B cell (primary cell): ENCODE data around the gene HES5. TPM values are rescaled to one million over a fixed set of nuclear protein-coding genes. Genes with fewer than 3 reads are reported as not detected.

Source experiments
- ATAC-seq: fragments of 200-7000 bp; cut with Tn5 transposase; one replicate; pipeline ENCODE4 v1.10.0; 2021; ENCODE audit warnings: low read depth, mild to moderate bottlenecking, moderate number of reproducible peaks, moderate library complexity
- CTCF ChIA-PET: fragments of 350-600 bp; sonication (Branson Sonifier 250); formaldehyde crosslinking; loops from one replicate; lab custom pipeline; 2021; ENCODE audit warnings: antibody characterized with exemption, inconsistent platforms; lab: Charles Lee
- POLR2A ChIA-PET: fragments of 350-600 bp; sonication (Branson Sonifier 250); formaldehyde crosslinking; loops from one replicate; lab custom pipeline; 2021; ENCODE audit warnings: antibody characterized with exemption; lab: Charles Lee
- DNase-seq: peaks from one replicate; pipeline ENCODE4 v3.0.0; 2013
- H2AFZ ChIP-seq: 2 replicates; pipeline ENCODE4 v1.6.1; 2012; ENCODE audit warnings: mild to moderate bottlenecking, low read depth, low read length; ENCODE audit not compliant: insufficient read depth, poor library complexity, severe bottlenecking
- H3K27ac ChIP-seq, 2 donors: 1 replicate in 1 of 2; 2 replicates in 1 of 2; pipeline ENCODE4 v1.5.1; 2012 to 2013; ENCODE audit warnings: low read length in 2 of 2, mild to moderate bottlenecking in 2 of 2, moderate library complexity in 1 of 2
- H3K27me3 ChIP-seq, 4 experiments: fragments of 200-600 bp in 1 of 4; sonication (generic) in 1 of 4; replicated peaks in 1 of 4; 1 replicate in 2 of 4; 2 replicates in 2 of 4; pipeline versions ENCODE4 v1.6.1 to v1.7.0; 2013 to 2016; ENCODE audit warnings: low read length in 3 of 4, mild to moderate bottlenecking in 2 of 4, mixed read lengths in 1 of 4, moderate library complexity in 1 of 4; ENCODE audit not compliant: insufficient read depth in 4 of 4, control insufficient read depth in 3 of 4; ENCODE audit errors: control extremely low read depth in 1 of 4
- H3K36me3 ChIP-seq, 2 experiments: replicated peaks in 1 of 2; 1 replicate in 1 of 2; 2 replicates in 1 of 2; pipeline versions ENCODE4 v1.6.1 to v1.7.1; 2013; ENCODE audit warnings: low read length in 1 of 2; ENCODE audit not compliant: insufficient read depth in 2 of 2, control insufficient read depth in 1 of 2; ENCODE audit errors: control extremely low read depth in 1 of 2, extremely low read depth in 1 of 2
- H3K4me1 ChIP-seq, 2 donors: fragments of 200-600 bp in 1 of 2; sonication (generic) in 1 of 2; 1 replicate in 1 of 2; 2 replicates in 1 of 2; pipeline versions ENCODE4 v1.5.1 to v1.6.1; 2013 to 2017; ENCODE audit warnings: low read length in 2 of 2; ENCODE audit not compliant: control insufficient read depth in 2 of 2, insufficient read depth in 2 of 2
- H3K4me2 ChIP-seq: replicated peaks from 2 replicates; pipeline ENCODE3; 2012; ENCODE audit warnings: mild to moderate bottlenecking, low read depth, low read length; ENCODE audit not compliant: poor library complexity, severe bottlenecking
- H3K4me3 ChIP-seq, 5 experiments: fragments of 200-600 bp in 1 of 5; sonication (generic) in 1 of 5; 1 replicate in 3 of 5; 2 replicates in 2 of 5; pipeline versions ENCODE4 v1.5.1 to v1.7.0; 2011 to 2016; ENCODE audit warnings: low read length in 4 of 5, mild to moderate bottlenecking in 4 of 5, low read depth in 2 of 5, control low read depth in 1 of 5, moderate library complexity in 1 of 5; ENCODE audit not compliant: insufficient read depth in 1 of 5; ENCODE audit errors: control extremely low read depth in 1 of 5, extremely low read depth in 1 of 5
- H3K79me2 ChIP-seq: fragments of 200-600 bp; sonication (generic); one replicate; pipeline ENCODE4 v1.6.0; 2016; ENCODE audit warnings: low read length; ENCODE audit not compliant: control insufficient read depth, insufficient read depth
- H3K9ac ChIP-seq: fragments of 200-600 bp; sonication (generic); 2 replicates; pipeline ENCODE4 v1.6.1; 2017; ENCODE audit warnings: mild to moderate bottlenecking, low read length, moderate library complexity
- H3K9me3 ChIP-seq, 3 donors: one replicate each; pipeline versions ENCODE4 v1.6.1 to v1.7.1; 2013; ENCODE audit warnings: low read length in 2 of 3; ENCODE audit not compliant: control insufficient read depth in 2 of 3, insufficient read depth in 1 of 3; ENCODE audit errors: control extremely low read depth in 1 of 3
- H4K20me1 ChIP-seq: 2 replicates; pipeline ENCODE4 v1.6.0; 2012; ENCODE audit warnings: mild to moderate bottlenecking, low read length; ENCODE audit not compliant: insufficient read depth, control insufficient read depth, poor library complexity, severe bottlenecking
- H3K27ac Mint-ChIP-seq: one replicate; pipeline ENCODE4 v1.8.0; 2021; ENCODE audit warnings: mixed read lengths
- H3K27me3 Mint-ChIP-seq: one replicate; pipeline ENCODE4 v1.8.0; 2021; ENCODE audit warnings: mixed read lengths
- H3K4me1 Mint-ChIP-seq: one replicate; pipeline ENCODE4 v1.8.0; 2021; ENCODE audit warnings: mixed read lengths
- H3K4me3 Mint-ChIP-seq: one replicate; pipeline ENCODE4 v1.8.0; 2021; ENCODE audit warnings: mixed read lengths
- H3K9me3 Mint-ChIP-seq: one replicate; pipeline ENCODE4 v1.8.0; 2022; ENCODE audit warnings: mixed read lengths; ENCODE audit not compliant: insufficient read depth
- CTCF ChIP-seq: fragments of 200-600 bp; IDR thresholded peaks from one replicate; pipeline ENCODE4 v1.8.0; 2022; ENCODE audit warnings: antibody characterized with exemption, mild to moderate bottlenecking
- EZH2 ChIP-seq: IDR thresholded peaks from 2 replicates; pipeline ENCODE4 v1.6.1; 2012; ENCODE audit warnings: borderline replicate concordance, low read depth, mild to moderate bottlenecking, moderate library complexity, low read length; ENCODE audit not compliant: insufficient read depth, poor library complexity, severe bottlenecking
- WGBS: methylation state at CpG from one replicate; pipeline ENCODE4 v1.1.5; 2013; ENCODE audit warnings: missing lambda C conversion rate; ENCODE audit not compliant: insufficient coverage; 5-methylcytosine and 5-hydroxymethylcytosine counted together
- intact Hi-C: fragments of 100-400 bp; cut with micrococcal nuclease; formaldehyde crosslinking; loops from one replicate; pipeline ENCODE4 v1.10.0; 2022
- polyA plus RNA-seq: library from polyadenylated mRNA; depleted of rRNA; stranded (reverse); fragments of >200 nt; gene quantifications from 2 replicates; pipeline ENCODE4 v1.2.3, GENCODE V29; 2012
- total RNA-seq, 2 donors: library from RNA; stranded (reverse); fragments of 120-200 nt in 1 of 2; gene quantifications; 1 replicate in 1 of 2; 2 replicates in 1 of 2; pipeline versions ENCODE4 v1.2.3 to v1.2.4, GENCODE V29; 2013 to 2022

Gene HES5
- total and polyA plus RNA-seq, 2 donors (not counting 1 experiment from before 2014, with no cell fraction given), result not detected

GRCh38 chr1:2520806-2521205 is 9.3 kb downstream of the HES5 start:
- TF ChIP-seq CTCF, result no peak
- TF ChIP-seq EZH2, result no peak
- no peak overlapping the region for H3K4me3 ChIP-seq
- H3K79me2 ChIP-seq, result peaks cover 76% of the 10 kb centered on the region
- H3K4me2 ChIP-seq, result no peak overlapping the region
- H3K9ac ChIP-seq, result no peak overlapping the region
- ChIA-PET POLR2A (interaction anchor here (0.6 kb wide), 1 partner anchor 1021 kb away, joined by 3 read pairs; no protein-coding TSS in a partner anchor), CTCF (no interaction called here)
- DNase-seq (no peak), ATAC-seq (no peak)
- H2AFZ ChIP-seq, result no peak overlapping the region
- intact Hi-C loops, result no loop called here
- no peak overlapping the region for H3K4me3 Mint-ChIP-seq
- H3K9me3 ChIP-seq, result no peaks in the 10 kb centered on the region
- 99% methylated on average over 20 of the region's 21 CpGs for WGBS
- peaks cover 98% of the 10 kb centered on the region for H4K20me1 ChIP-seq
- H3K27ac Mint-ChIP-seq, result no peak overlapping the region
- peaks cover 19 to 22% of the 10 kb centered on the region in 2 donors for H3K4me1 ChIP-seq
- no peaks in the 10 kb centered on the region for H3K9me3 Mint-ChIP-seq
- no peaks in the 10 kb centered on the region for H3K27me3 Mint-ChIP-seq
- H3K36me3 ChIP-seq, result peaks cover 0 to 52% of the 10 kb centered on the region in 2 experiments
- no peaks in the 10 kb centered on the region for H3K27me3 ChIP-seq
- no peak overlapping the region for H3K27ac ChIP-seq
- peaks cover 23% of the 10 kb centered on the region for H3K4me1 Mint-ChIP-seq

GRCh38 chr1:2520206-2520605 is 9.9 kb downstream of the HES5 start:
- no peaks in the 10 kb centered on the region for H3K9me3 Mint-ChIP-seq
- no peak overlapping the region for H2AFZ ChIP-seq
- peaks cover 14 to 16% of the 10 kb centered on the region in 2 donors for H3K4me1 ChIP-seq
- intact Hi-C loops, result no loop called here
- peaks cover 0 to 57% of the 10 kb centered on the region in 2 experiments for H3K36me3 ChIP-seq
- no peak overlapping the region for H3K4me3 Mint-ChIP-seq
- no peak overlapping the region for H3K27ac Mint-ChIP-seq
- H3K79me2 ChIP-seq, result peaks cover 71% of the 10 kb centered on the region
- H3K4me3 ChIP-seq, result no peak overlapping the region
- peaks cover 98% of the 10 kb centered on the region for H4K20me1 ChIP-seq
- CTCF ChIA-PET, result interaction anchor here (1.0 kb wide), 1 partner anchor 267 kb away, joined by 3 read pairs; no protein-coding TSS in a partner anchor
- H3K27ac ChIP-seq, result no peak overlapping the region
- H3K27me3 Mint-ChIP-seq, result no peaks in the 10 kb centered on the region
- DNase-seq (no peak), ATAC-seq (no peak)
- no peak overlapping the region for H3K9ac ChIP-seq
- H3K9me3 ChIP-seq, result no peaks in the 10 kb centered on the region
- no peak for TF ChIP-seq EZH2
- no peak for TF ChIP-seq CTCF
- WGBS, result 96% methylated on average over 16 of the region's 20 CpGs
- POLR2A ChIA-PET, result interaction anchor here (0.6 kb wide), 1 partner anchor 1021 kb away, joined by 3 read pairs; no protein-coding TSS in a partner anchor
- H3K4me1 Mint-ChIP-seq, result peaks cover 22% of the 10 kb centered on the region
- H3K27me3 ChIP-seq, result no peaks in the 10 kb centered on the region
- H3K4me2 ChIP-seq, result no peak overlapping the region
